Endodermal cell (in vitro differentiated cells): ENCODE measurements around the gene CBLB. TPM values are rescaled to one million over a fixed set of nuclear protein-coding genes. Genes with fewer than 3 reads are reported as not detected.

Experiments used
- DNase-seq: peaks from one replicate; pipeline ENCODE4 v3.0.0-alpha.2; 2017
- H3K27ac ChIP-seq: 2 replicates; pipeline ENCODE4 v1.5.1; 2013; ENCODE audit warnings: mild to moderate bottlenecking, low read depth, low read length, moderate library complexity
- H3K27me3 ChIP-seq: 2 replicates; pipeline ENCODE4 v1.6.1; 2013; ENCODE audit warnings: mild to moderate bottlenecking, low read length, moderate library complexity; ENCODE audit not compliant: insufficient read depth, control insufficient read depth, poor library complexity, severe bottlenecking
- H3K36me3 ChIP-seq: 2 replicates; pipeline ENCODE4 v1.7.0; 2013; ENCODE audit warnings: mild to moderate bottlenecking, low read length, moderate library complexity; ENCODE audit not compliant: control insufficient read depth, insufficient read depth
- H3K4me1 ChIP-seq: one replicate; pipeline ENCODE4 v1.7.0; 2013; ENCODE audit warnings: low read length; ENCODE audit not compliant: control insufficient read depth, insufficient read depth
- H3K4me3 ChIP-seq: 2 replicates; pipeline ENCODE4 v1.5.1; 2013; ENCODE audit warnings: mild to moderate bottlenecking, low read length, moderate library complexity
- H3K9ac ChIP-seq: 2 replicates; pipeline ENCODE4 v1.6.1; 2013; ENCODE audit warnings: mild to moderate bottlenecking, low read length, moderate library complexity; ENCODE audit not compliant: poor library complexity, severe bottlenecking; ENCODE audit errors: extremely low read depth
- H3K9me3 ChIP-seq: 2 replicates; pipeline ENCODE4 v1.6.1; 2013; ENCODE audit warnings: mild to moderate bottlenecking, low read length, moderate library complexity; ENCODE audit not compliant: control insufficient read depth
- H3K27ac Mint-ChIP-seq: 2 replicates; pipeline ENCODE4 v1.8.0; 2020; ENCODE audit warnings: mixed read lengths
- H3K27me3 Mint-ChIP-seq: 2 replicates; pipeline ENCODE4 v1.8.0; 2021; ENCODE audit warnings: mild to moderate bottlenecking, mixed read lengths; ENCODE audit not compliant: insufficient read depth
- H3K36me3 Mint-ChIP-seq: 2 replicates; pipeline ENCODE4 v1.8.0; 2020; ENCODE audit warnings: low read depth, mixed read lengths
- H3K4me1 Mint-ChIP-seq: 2 replicates; pipeline ENCODE4 v1.8.0; 2020; ENCODE audit warnings: mixed read lengths
- H3K4me3 Mint-ChIP-seq: 2 replicates; pipeline ENCODE4 v1.8.0; 2020; ENCODE audit warnings: mild to moderate bottlenecking, moderate library complexity, mixed read lengths
- H3K9me3 Mint-ChIP-seq: 2 replicates; pipeline ENCODE4 v1.8.0; 2020; ENCODE audit warnings: mild to moderate bottlenecking, mixed read lengths
- WGBS, 2 experiments: methylation state at CpG; one replicate each; pipeline versions ENCODE4 v1.1.5 to v1.1.7; 2013; ENCODE audit warnings: missing lambda C conversion rate in 2 of 2, mixed read lengths in 1 of 2; ENCODE audit not compliant: insufficient coverage in 1 of 2, insufficient read length in 1 of 2; 5-methylcytosine and 5-hydroxymethylcytosine counted together
- total RNA-seq, 2 donors: library from RNA; stranded (reverse); fragmentation: NEBNext Ultra II Directional in 1 of 2; extraction: Animal tissue kit (Norgen Biotek cat#: 25700) in 1 of 2; gene quantifications; 2 replicates in 1 of 2; 3 replicates in 1 of 2; pipeline ENCODE4 v1.2.1, GENCODE V29; 2021
- TF ChIP-seq, protein P1 (sequence below): fragments of 200-600 bp; sonication (generic); conservative IDR thresholded peaks from 2 replicates; pipeline ENCODE4 v1.5.0; 2021; ENCODE audit warnings: antibody characterized with exemption, mild to moderate bottlenecking

The CBLB gene
- total RNA-seq, 2 donors from 2014 or later = 45.4 to 60.5 TPM

DNA sequence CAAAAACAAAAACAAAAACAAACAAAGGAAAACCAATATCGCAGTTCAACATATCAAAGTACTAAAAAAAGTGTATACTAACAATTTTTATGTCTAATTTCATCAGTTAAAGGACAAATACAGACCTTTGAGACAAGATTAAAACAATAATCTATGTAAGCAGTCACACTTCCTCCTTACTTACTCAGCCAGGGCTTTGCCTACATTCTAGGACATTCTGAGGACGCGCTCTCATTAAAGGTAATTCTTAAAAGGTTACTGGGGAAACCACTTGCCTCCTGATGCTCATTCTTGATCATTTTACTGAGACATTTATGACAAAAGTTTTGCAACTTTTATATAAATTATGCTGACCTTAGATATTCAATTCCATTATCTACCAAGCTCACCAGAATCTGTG, 93.4 kb downstream of the CBLB start:
- Mint-ChIP-seq H3K9me3 (no peaks in the 10 kb centered on the region), H3K4me1 (peaks cover 20% of the 10 kb centered on the region), H3K4me3 (no peak overlapping the region), H3K27me3 (no peaks in the 10 kb centered on the region), H3K36me3 (peaks cover 30% of the 10 kb centered on the region), H3K27ac (peak overlapping the region; percentile 45)
- peaks cover 7% of the 10 kb centered on the region for H3K4me1 ChIP-seq
- H3K9me3 ChIP-seq = no peaks in the 10 kb centered on the region
- 50 to 65% methylated on average over 2 to 3 of the region's 3 CpGs for WGBS, 2 experiments
- DNase-seq = no peak
- H3K36me3 ChIP-seq = no peaks in the 10 kb centered on the region
- no peak overlapping the region for H3K9ac ChIP-seq
- TF ChIP-seq, protein P1, sequence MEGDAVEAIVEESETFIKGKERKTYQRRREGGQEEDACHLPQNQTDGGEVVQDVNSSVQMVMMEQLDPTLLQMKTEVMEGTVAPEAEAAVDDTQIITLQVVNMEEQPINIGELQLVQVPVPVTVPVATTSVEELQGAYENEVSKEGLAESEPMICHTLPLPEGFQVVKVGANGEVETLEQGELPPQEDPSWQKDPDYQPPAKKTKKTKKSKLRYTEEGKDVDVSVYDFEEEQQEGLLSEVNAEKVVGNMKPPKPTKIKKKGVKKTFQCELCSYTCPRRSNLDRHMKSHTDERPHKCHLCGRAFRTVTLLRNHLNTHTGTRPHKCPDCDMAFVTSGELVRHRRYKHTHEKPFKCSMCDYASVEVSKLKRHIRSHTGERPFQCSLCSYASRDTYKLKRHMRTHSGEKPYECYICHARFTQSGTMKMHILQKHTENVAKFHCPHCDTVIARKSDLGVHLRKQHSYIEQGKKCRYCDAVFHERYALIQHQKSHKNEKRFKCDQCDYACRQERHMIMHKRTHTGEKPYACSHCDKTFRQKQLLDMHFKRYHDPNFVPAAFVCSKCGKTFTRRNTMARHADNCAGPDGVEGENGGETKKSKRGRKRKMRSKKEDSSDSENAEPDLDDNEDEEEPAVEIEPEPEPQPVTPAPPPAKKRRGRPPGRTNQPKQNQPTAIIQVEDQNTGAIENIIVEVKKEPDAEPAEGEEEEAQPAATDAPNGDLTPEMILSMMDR = no peak
- no peak overlapping the region for H3K4me3 ChIP-seq
- H3K27ac ChIP-seq = no peak overlapping the region
- peaks cover 4% of the 10 kb centered on the region for H3K27me3 ChIP-seq

DNA sequence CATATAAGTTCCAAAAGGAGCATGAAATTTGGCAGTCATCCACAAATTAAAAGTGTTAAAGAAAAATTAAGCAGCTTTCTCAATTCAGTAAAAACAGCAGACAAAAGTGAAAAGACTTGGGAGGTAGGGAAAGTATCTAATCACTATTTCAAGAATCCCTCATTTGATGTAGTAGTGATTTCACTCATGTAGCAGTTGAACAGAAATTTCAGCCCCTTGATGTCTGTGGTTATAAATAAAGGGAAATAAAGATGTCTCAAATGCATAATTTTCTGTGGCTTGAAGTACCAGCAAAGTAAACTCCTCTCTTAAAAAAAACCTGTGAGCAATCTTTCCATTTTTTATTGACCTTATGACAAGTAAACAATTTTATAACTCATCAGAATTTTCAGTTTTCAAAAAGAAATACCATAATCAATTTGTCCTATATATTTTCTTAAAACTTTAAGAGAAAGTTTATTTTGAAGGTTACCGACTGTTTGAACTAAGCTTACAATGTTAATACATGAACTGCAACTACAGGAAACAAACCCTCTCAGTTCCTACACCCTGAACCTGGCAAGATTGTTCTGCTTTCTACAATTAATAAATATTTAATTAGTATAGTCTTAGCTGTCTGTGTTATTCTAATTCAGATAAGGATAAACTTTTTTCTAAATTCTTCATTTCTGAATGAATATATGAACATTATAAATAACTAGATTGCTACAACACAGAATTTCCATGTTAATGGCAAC, 94.2 kb downstream of the CBLB start:
- Histone ChIP-seq H3K9me3 (no peaks in the 10 kb centered on the region), H3K4me1 (peaks cover 7% of the 10 kb centered on the region), H3K9ac (no peak overlapping the region), H3K4me3 (no peak overlapping the region), H3K27me3 (peaks cover 4% of the 10 kb centered on the region), H3K27ac (no peak overlapping the region), H3K36me3 (no peaks in the 10 kb centered on the region)
- no peak for DNase-seq
- Mint-ChIP-seq H3K36me3 (peaks cover 34% of the 10 kb centered on the region), H3K9me3 (no peaks in the 10 kb centered on the region), H3K4me3 (no peak overlapping the region), H3K27me3 (no peaks in the 10 kb centered on the region), H3K4me1 (peaks cover 20% of the 10 kb centered on the region), H3K27ac (no peak overlapping the region)
- TF ChIP-seq, protein P1 = no peak
- WGBS, 2 experiments = 100% methylated on average over 1 of the region's 1 CpG; no CpG with 5 or more reads in 1 of the 2 experiments

DNA sequence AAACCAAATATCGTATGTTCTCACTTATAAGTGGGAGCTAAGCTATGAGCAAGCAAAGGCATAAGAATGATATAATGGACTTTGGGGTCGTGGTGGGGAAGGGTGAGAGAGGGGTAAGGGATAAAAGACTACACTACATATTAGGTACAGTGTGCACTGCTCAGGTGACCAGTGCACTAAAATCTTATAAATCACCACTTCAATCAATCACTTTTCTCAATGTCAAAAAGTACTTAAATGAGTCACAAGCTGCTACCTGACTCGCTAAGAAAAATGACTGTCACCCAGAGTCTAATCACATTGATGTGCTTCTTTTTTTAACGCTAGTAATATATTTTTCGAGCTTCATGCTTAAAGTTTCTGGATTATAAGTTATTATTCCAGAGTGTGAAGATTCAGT, 95.5 kb downstream of the CBLB start:
- Histone ChIP-seq H3K9ac (no peak overlapping the region), H3K9me3 (no peaks in the 10 kb centered on the region), H3K27me3 (peaks cover 4% of the 10 kb centered on the region), H3K4me1 (peaks cover 7% of the 10 kb centered on the region), H3K27ac (no peak overlapping the region), H3K4me3 (no peak overlapping the region), H3K36me3 (no peaks in the 10 kb centered on the region)
- no peaks in the 10 kb centered on the region for H3K27me3 Mint-ChIP-seq
- no peak overlapping the region for H3K4me3 Mint-ChIP-seq
- H3K27ac Mint-ChIP-seq = no peak overlapping the region
- no peak for DNase-seq
- peaks cover 20% of the 10 kb centered on the region for H3K4me1 Mint-ChIP-seq
- H3K9me3 Mint-ChIP-seq = no peaks in the 10 kb centered on the region
- 92 to 96% methylated on average over 3 to 5 of the region's 5 CpGs for WGBS, 2 experiments
- TF ChIP-seq, protein P1 = no peak
- H3K36me3 Mint-ChIP-seq = peaks cover 40% of the 10 kb centered on the region
